HEK293 (cell line): ENCODE results near the gene ENO2.

ENCODE experiments used
- MEIS1 ChIP-seq: sonication (generic); formaldehyde crosslinking; IDR thresholded peaks from 2 replicates; pipeline ENCODE4 v1.8.1; 2022; ENCODE audit warnings: missing genetic modification reagents, mild to moderate bottlenecking, borderline replicate concordance
- MZF1 ChIP-seq: fragments of 450-650 bp; formaldehyde crosslinking; IDR thresholded peaks from 2 replicates; pipeline ENCODE4 v1.5.1; 2017; ENCODE audit warnings: missing biosample characterization, missing genetic modification characterization, borderline replicate concordance
- SP7 ChIP-seq: fragments of 450-650 bp; formaldehyde crosslinking; IDR thresholded peaks from 2 replicates; pipeline ENCODE4 v1.5.1; 2016; ENCODE audit warnings: missing biosample characterization, missing genetic modification characterization
- ZFP3 ChIP-seq: fragments of 450-650 bp; formaldehyde crosslinking; IDR thresholded peaks from 2 replicates; pipeline ENCODE4 v1.5.1; 2016; ENCODE audit warnings: low read depth, missing biosample characterization, missing genetic modification characterization
- ZNF169 ChIP-seq: fragments of 450-650 bp; formaldehyde crosslinking; IDR thresholded peaks from 2 replicates; pipeline ENCODE4 v1.5.1; 2016; ENCODE audit warnings: missing biosample characterization, missing genetic modification characterization
- ZNF202 ChIP-seq: fragments of 450-650 bp; formaldehyde crosslinking; IDR thresholded peaks from 2 replicates; pipeline ENCODE4 v1.5.1; 2016; ENCODE audit warnings: missing biosample characterization, missing genetic modification characterization, borderline replicate concordance
- ZNF335 ChIP-seq: fragments of 450-650 bp; formaldehyde crosslinking; conservative IDR thresholded peaks from 2 replicates; pipeline ENCODE4 v1.5.1; 2016; ENCODE audit warnings: missing biosample characterization, missing genetic modification characterization
- ZNF600 ChIP-seq: fragments of 450-650 bp; formaldehyde crosslinking; IDR thresholded peaks from 2 replicates; pipeline ENCODE4 v1.5.1; 2016; ENCODE audit warnings: missing biosample characterization, missing genetic modification characterization
- ZNF623 ChIP-seq: fragments of 450-650 bp; formaldehyde crosslinking; IDR thresholded peaks from 2 replicates; pipeline ENCODE4 v1.5.1; 2016; ENCODE audit warnings: missing biosample characterization, missing genetic modification characterization
- ZNF768 ChIP-seq: fragments of 450-650 bp; formaldehyde crosslinking; IDR thresholded peaks from 2 replicates; pipeline ENCODE4 v1.5.1; 2018; ENCODE audit warnings: missing biosample characterization, mild to moderate bottlenecking, missing genetic modification characterization
- ZNF777 ChIP-seq: fragments of 450-650 bp; formaldehyde crosslinking; IDR thresholded peaks from 2 replicates; pipeline ENCODE4 v1.5.1; 2017; ENCODE audit warnings: missing biosample characterization, missing genetic modification characterization, borderline replicate concordance
- TF ChIP-seq, protein P1 (sequence below): fragments of 450-650 bp; formaldehyde crosslinking; IDR thresholded peaks from 2 replicates; pipeline ENCODE4 v1.5.1; 2016; ENCODE audit warnings: missing biosample characterization, missing genetic modification characterization
- TF ChIP-seq, protein P2 (sequence below): fragments of 450-650 bp; formaldehyde crosslinking; IDR thresholded peaks from 2 replicates; pipeline ENCODE4 v1.5.1; 2017; ENCODE audit warnings: missing biosample characterization, missing genetic modification characterization
- TF ChIP-seq, protein P3 (sequence below): fragments of 450-650 bp; formaldehyde crosslinking; IDR thresholded peaks from 2 replicates; pipeline ENCODE4 v1.5.1; 2016; ENCODE audit warnings: missing biosample characterization, missing genetic modification characterization, low read depth
- TF ChIP-seq, protein P4 (sequence below): fragments of 450-650 bp; formaldehyde crosslinking; IDR thresholded peaks from 2 replicates; pipeline ENCODE4 v1.5.1; 2016; ENCODE audit warnings: missing biosample characterization, missing genetic modification characterization
- TF ChIP-seq, protein P5 (sequence below): fragments of 450-650 bp; formaldehyde crosslinking; IDR thresholded peaks from 2 replicates; pipeline ENCODE4 v1.5.1; 2016; ENCODE audit warnings: missing biosample characterization, missing genetic modification characterization, borderline replicate concordance
- TF ChIP-seq, protein P6 (sequence below): fragments of 450-650 bp; formaldehyde crosslinking; IDR thresholded peaks from 2 replicates; pipeline ENCODE4 v1.5.1; 2016; ENCODE audit warnings: missing biosample characterization, missing genetic modification characterization
- TF ChIP-seq, protein P7 (sequence below): fragments of 450-650 bp; IDR thresholded peaks from 2 replicates; pipeline ENCODE4 v1.5.1; 2018; ENCODE audit warnings: missing biosample characterization, missing genetic modification characterization
- TF ChIP-seq, protein P8 (sequence below): IDR thresholded peaks from 2 replicates; pipeline ENCODE4 v1.6.1; 2011; ENCODE audit warnings: mild to moderate bottlenecking, low read depth, low read length, borderline replicate concordance

Gene ENO2

DNA sequence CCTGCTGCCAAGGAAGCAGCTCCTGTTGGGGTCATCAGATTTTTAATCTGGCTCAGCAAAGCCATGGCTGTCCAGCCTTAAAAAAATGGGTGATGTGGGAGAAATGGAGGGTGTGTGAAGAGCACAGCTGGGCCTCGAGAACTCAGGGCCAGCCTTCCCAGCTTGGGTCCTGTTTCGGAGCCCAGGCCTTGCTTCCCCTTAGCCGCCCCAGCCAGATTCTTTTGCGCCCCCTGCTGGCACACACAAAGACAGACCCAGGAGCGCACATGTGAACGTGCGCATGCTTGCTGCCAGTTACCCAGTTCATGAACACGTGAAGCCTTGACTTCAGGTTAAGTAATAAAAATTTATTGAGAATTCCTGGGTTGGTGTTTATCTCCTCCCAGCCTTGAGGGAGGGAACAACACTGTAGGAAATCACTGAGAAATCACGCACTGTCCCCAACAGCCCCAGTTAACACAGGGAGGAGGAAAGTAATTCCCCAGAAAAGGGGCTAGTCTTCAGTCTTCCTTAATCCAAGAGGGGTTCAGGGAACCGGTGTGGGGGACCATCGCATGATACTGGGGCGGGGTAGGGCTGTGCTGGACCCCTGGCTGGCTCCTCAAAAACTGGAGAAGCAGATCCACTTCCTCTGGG, 50.8 kb downstream of the ENO2 start (continued):
- TF ChIP-seq MEIS1 (CRISPR knock-in tag) = no peak
- peak; percentile 89 for TF ChIP-seq ZNF335 (tag by site-specific recombination)
- no peak for TF ChIP-seq ZNF623
- TF ChIP-seq ZNF600 (tag by site-specific recombination) = peak; percentile 34; the same call in 1 of the 2 replicates
- TF ChIP-seq MZF1 (tag by site-specific recombination) = no peak
- TF ChIP-seq, protein P1, sequence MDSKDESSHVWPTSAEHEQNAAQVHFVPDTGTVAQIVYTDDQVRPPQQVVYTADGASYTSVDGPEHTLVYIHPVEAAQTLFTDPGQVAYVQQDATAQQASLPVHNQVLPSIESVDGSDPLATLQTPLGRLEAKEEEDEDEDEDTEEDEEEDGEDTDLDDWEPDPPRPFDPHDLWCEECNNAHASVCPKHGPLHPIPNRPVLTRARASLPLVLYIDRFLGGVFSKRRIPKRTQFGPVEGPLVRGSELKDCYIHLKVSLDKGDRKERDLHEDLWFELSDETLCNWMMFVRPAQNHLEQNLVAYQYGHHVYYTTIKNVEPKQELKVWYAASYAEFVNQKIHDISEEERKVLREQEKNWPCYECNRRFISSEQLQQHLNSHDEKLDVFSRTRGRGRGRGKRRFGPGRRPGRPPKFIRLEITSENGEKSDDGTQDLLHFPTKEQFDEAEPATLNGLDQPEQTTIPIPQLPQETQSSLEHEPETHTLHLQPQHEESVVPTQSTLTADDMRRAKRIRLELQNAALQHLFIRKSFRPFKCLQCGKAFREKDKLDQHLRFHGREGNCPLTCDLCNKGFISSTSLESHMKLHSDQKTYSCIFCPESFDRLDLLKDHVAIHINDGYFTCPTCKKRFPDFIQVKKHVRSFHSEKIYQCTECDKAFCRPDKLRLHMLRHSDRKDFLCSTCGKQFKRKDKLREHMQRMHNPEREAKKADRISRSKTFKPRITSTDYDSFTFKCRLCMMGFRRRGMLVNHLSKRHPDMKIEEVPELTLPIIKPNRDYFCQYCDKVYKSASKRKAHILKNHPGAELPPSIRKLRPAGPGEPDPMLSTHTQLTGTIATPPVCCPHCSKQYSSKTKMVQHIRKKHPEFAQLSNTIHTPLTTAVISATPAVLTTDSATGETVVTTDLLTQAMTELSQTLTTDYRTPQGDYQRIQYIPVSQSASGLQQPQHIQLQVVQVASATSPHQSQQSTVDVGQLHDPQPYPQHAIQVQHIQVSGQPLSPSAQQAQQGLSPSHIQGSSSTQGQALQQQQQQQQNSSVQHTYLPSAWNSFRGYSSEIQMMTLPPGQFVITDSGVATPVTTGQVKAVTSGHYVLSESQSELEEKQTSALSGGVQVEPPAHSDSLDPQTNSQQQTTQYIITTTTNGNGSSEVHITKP (tag by site-specific recombination) = no peak
- TF ChIP-seq, protein P2, sequence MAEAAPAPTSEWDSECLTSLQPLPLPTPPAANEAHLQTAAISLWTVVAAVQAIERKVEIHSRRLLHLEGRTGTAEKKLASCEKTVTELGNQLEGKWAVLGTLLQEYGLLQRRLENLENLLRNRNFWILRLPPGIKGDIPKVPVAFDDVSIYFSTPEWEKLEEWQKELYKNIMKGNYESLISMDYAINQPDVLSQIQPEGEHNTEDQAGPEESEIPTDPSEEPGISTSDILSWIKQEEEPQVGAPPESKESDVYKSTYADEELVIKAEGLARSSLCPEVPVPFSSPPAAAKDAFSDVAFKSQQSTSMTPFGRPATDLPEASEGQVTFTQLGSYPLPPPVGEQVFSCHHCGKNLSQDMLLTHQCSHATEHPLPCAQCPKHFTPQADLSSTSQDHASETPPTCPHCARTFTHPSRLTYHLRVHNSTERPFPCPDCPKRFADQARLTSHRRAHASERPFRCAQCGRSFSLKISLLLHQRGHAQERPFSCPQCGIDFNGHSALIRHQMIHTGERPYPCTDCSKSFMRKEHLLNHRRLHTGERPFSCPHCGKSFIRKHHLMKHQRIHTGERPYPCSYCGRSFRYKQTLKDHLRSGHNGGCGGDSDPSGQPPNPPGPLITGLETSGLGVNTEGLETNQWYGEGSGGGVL (tag by site-specific recombination) = 0 out of 2 replicates have a peak, but pooled peaks have one; percentile 12
- TF ChIP-seq, protein P3, sequence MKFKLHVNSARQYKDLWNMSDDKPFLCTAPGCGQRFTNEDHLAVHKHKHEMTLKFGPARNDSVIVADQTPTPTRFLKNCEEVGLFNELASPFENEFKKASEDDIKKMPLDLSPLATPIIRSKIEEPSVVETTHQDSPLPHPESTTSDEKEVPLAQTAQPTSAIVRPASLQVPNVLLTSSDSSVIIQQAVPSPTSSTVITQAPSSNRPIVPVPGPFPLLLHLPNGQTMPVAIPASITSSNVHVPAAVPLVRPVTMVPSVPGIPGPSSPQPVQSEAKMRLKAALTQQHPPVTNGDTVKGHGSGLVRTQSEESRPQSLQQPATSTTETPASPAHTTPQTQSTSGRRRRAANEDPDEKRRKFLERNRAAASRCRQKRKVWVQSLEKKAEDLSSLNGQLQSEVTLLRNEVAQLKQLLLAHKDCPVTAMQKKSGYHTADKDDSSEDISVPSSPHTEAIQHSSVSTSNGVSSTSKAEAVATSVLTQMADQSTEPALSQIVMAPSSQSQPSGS = no peak
- TF ChIP-seq, protein P4, sequence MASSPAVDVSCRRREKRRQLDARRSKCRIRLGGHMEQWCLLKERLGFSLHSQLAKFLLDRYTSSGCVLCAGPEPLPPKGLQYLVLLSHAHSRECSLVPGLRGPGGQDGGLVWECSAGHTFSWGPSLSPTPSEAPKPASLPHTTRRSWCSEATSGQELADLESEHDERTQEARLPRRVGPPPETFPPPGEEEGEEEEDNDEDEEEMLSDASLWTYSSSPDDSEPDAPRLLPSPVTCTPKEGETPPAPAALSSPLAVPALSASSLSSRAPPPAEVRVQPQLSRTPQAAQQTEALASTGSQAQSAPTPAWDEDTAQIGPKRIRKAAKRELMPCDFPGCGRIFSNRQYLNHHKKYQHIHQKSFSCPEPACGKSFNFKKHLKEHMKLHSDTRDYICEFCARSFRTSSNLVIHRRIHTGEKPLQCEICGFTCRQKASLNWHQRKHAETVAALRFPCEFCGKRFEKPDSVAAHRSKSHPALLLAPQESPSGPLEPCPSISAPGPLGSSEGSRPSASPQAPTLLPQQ (tag by site-specific recombination) = peak; percentile 60; the same call in 1 of the 2 replicates
- TF ChIP-seq, protein P5, sequence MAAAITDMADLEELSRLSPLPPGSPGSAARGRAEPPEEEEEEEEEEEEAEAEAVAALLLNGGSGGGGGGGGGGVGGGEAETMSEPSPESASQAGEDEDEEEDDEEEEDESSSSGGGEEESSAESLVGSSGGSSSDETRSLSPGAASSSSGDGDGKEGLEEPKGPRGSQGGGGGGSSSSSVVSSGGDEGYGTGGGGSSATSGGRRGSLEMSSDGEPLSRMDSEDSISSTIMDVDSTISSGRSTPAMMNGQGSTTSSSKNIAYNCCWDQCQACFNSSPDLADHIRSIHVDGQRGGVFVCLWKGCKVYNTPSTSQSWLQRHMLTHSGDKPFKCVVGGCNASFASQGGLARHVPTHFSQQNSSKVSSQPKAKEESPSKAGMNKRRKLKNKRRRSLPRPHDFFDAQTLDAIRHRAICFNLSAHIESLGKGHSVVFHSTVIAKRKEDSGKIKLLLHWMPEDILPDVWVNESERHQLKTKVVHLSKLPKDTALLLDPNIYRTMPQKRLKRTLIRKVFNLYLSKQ (tag by site-specific recombination) = no peak
- TF ChIP-seq, protein P6, sequence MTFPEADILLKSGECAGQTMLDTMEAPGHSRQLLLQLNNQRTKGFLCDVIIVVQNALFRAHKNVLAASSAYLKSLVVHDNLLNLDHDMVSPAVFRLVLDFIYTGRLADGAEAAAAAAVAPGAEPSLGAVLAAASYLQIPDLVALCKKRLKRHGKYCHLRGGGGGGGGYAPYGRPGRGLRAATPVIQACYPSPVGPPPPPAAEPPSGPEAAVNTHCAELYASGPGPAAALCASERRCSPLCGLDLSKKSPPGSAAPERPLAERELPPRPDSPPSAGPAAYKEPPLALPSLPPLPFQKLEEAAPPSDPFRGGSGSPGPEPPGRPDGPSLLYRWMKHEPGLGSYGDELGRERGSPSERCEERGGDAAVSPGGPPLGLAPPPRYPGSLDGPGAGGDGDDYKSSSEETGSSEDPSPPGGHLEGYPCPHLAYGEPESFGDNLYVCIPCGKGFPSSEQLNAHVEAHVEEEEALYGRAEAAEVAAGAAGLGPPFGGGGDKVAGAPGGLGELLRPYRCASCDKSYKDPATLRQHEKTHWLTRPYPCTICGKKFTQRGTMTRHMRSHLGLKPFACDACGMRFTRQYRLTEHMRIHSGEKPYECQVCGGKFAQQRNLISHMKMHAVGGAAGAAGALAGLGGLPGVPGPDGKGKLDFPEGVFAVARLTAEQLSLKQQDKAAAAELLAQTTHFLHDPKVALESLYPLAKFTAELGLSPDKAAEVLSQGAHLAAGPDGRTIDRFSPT (tag by site-specific recombination) = no peak
- TF ChIP-seq ZNF768 (tag by site-specific recombination) = no peak
- TF ChIP-seq, protein P7, sequence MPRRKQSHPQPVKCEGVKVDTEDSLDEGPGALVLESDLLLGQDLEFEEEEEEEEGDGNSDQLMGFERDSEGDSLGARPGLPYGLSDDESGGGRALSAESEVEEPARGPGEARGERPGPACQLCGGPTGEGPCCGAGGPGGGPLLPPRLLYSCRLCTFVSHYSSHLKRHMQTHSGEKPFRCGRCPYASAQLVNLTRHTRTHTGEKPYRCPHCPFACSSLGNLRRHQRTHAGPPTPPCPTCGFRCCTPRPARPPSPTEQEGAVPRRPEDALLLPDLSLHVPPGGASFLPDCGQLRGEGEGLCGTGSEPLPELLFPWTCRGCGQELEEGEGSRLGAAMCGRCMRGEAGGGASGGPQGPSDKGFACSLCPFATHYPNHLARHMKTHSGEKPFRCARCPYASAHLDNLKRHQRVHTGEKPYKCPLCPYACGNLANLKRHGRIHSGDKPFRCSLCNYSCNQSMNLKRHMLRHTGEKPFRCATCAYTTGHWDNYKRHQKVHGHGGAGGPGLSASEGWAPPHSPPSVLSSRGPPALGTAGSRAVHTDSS (tag by site-specific recombination) = no peak
- no peak for TF ChIP-seq ZFP3
- peak; percentile 22 for TF ChIP-seq SP7 (tag by site-specific recombination)
- TF ChIP-seq, protein P8, sequence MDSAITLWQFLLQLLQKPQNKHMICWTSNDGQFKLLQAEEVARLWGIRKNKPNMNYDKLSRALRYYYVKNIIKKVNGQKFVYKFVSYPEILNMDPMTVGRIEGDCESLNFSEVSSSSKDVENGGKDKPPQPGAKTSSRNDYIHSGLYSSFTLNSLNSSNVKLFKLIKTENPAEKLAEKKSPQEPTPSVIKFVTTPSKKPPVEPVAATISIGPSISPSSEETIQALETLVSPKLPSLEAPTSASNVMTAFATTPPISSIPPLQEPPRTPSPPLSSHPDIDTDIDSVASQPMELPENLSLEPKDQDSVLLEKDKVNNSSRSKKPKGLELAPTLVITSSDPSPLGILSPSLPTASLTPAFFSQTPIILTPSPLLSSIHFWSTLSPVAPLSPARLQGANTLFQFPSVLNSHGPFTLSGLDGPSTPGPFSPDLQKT = no peak
- TF ChIP-seq ZNF202 (tag by site-specific recombination) = no peak
- no peak for TF ChIP-seq ZNF169 (tag by site-specific recombination)
- TF ChIP-seq ZNF777 = no peak
